Duodenal mucosa (tissue), 2 donors: Measurements from ENCODE around the gene NMBR.
"Not testable (repeated sequence)": the region's sequence is repeated elsewhere in the genome, so short reads cannot be mapped to it uniquely, and the experiment has no call there.

ENCODE experiments used
- H3K27ac ChIP-seq: one replicate; pipeline ENCODE4 v1.7.0; 2013; ENCODE audit warnings: low read depth, low read length
- H3K27me3 ChIP-seq, 2 donors: one replicate each; pipeline ENCODE4 v1.7.0; 2013; ENCODE audit warnings: low read length in 2 of 2, control low read depth in 1 of 2; ENCODE audit not compliant: insufficient read depth in 2 of 2, control insufficient read depth in 1 of 2
- H3K36me3 ChIP-seq, 2 donors: one replicate each; pipeline ENCODE4 v1.7.0; 2013; ENCODE audit warnings: low read length in 2 of 2, control low read depth in 1 of 2; ENCODE audit not compliant: insufficient read depth in 2 of 2, control insufficient read depth in 1 of 2
- H3K4me1 ChIP-seq, 2 donors: one replicate each; pipeline ENCODE4 v1.7.0; 2013; ENCODE audit warnings: low read length in 2 of 2, control low read depth in 1 of 2; ENCODE audit not compliant: insufficient read depth in 2 of 2, control insufficient read depth in 1 of 2
- H3K4me3 ChIP-seq, 2 donors: one replicate each; pipeline ENCODE4 v1.7.0; 2013; ENCODE audit warnings: low read length in 2 of 2, low read depth in 1 of 2
- H3K9ac ChIP-seq, 2 donors: one replicate each; pipeline ENCODE4 v1.7.0; 2013; ENCODE audit warnings: low read length in 2 of 2, low read depth in 1 of 2
- H3K9me3 ChIP-seq, 2 donors: one replicate each; pipeline ENCODE4 v1.7.0; 2013; ENCODE audit warnings: low read length in 2 of 2, control low read depth in 1 of 2; ENCODE audit not compliant: control insufficient read depth in 1 of 2

The NMBR gene

GRCh38 chr6:142035890-142036289 is 111.0 kb downstream of the NMBR start:
- no peaks in the 10 kb centered on the region for H3K27me3 ChIP-seq
- H3K9me3 ChIP-seq = no peaks in the 10 kb centered on the region
- no peak overlapping the region for H3K9ac ChIP-seq
- H3K4me1 ChIP-seq = no peaks in the 10 kb centered on the region
- no peak overlapping the region for H3K4me3 ChIP-seq
- H3K36me3 ChIP-seq = no peaks in the 10 kb centered on the region
- H3K27ac ChIP-seq = no peak overlapping the region

- Histone ChIP-seq H3K36me3 (no peaks in the 10 kb centered on the region), H3K4me3 (no peak overlapping the region), H3K4me1 (no peaks in the 10 kb centered on the region), H3K27ac (no peak overlapping the region), H3K27me3 (no peaks in the 10 kb centered on the region), H3K9me3 (peaks cover 0 to 2% of the 10 kb centered on the region in 2 donors), H3K9ac (no peak overlapping the region)
Observed at GRCh38 chr6:142031035-142031434, 115.9 kb downstream of the NMBR start.

GRCh38 chr6:142030115-142030619 is 116.8 kb downstream of the NMBR start:
- Histone ChIP-seq H3K36me3 (no peaks in the 10 kb centered on the region), H3K4me3 (no peak overlapping the region), H3K9me3 (peaks cover 0 to 2% of the 10 kb centered on the region in 2 donors), H3K27ac (no peak overlapping the region), H3K27me3 (no peaks in the 10 kb centered on the region), H3K4me1 (no peaks in the 10 kb centered on the region), H3K9ac (no peak overlapping the region)

DNA sequence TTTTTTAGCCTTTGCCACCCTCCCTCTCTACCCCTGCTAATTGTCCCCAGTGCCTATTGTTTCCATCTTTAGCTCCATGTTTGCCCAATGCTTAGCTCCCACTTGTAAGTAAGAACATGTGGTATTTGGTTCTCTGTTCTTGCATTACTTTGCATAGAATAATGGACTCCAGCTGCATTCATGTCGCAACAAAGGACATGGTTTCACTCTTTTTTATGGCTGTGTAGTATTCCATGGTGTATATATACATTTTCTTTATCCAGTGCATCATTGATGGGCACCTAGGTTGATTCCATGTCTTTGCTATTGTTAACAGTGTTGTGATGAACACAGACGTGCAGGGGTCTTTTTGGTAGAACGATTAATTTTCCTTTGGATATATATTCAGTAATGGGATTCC is 118.4 kb downstream of the NMBR start:
- Histone ChIP-seq H3K27ac (no peak overlapping the region), H3K36me3 (no peaks in the 10 kb centered on the region), H3K4me1 (no peaks in the 10 kb centered on the region), H3K4me3 (no peak overlapping the region), H3K27me3 (no peaks in the 10 kb centered on the region), H3K9me3 (peaks cover 0 to 2% of the 10 kb centered on the region in 2 donors), H3K9ac (no peak overlapping the region)

- H3K4me1 ChIP-seq, H3K27ac ChIP-seq, H3K9me3 ChIP-seq, H3K4me3 ChIP-seq, H3K9ac ChIP-seq, H3K36me3 ChIP-seq, H3K27me3 ChIP-seq: not testable (repeated sequence)
Observed at GRCh38 chr6:142027804-142028203, 119.1 kb downstream of the NMBR start.

- no peaks in the 10 kb centered on the region for H3K4me1 ChIP-seq
- no peak overlapping the region for H3K4me3 ChIP-seq
- H3K27ac ChIP-seq = no peak overlapping the region
- no peaks in the 10 kb centered on the region for H3K27me3 ChIP-seq
- H3K9me3 ChIP-seq = peaks cover 0 to 2% of the 10 kb centered on the region in 2 donors
- H3K36me3 ChIP-seq = no peaks in the 10 kb centered on the region
- H3K9ac ChIP-seq = no peak overlapping the region
Observed at GRCh38 chr6:142027074-142027473, 119.8 kb downstream of the NMBR start.

- Histone ChIP-seq H3K9ac (no peak overlapping the region), H3K27me3 (no peaks in the 10 kb centered on the region), H3K36me3 (no peaks in the 10 kb centered on the region), H3K9me3 (peaks cover 0 to 2% of the 10 kb centered on the region in 2 donors), H3K27ac (no peak overlapping the region), H3K4me1 (no peaks in the 10 kb centered on the region), H3K4me3 (no peak overlapping the region)
Observed at GRCh38 chr6:142026471-142026870, 120.5 kb downstream of the NMBR start.
